HFFc6 (cell line): Measurements from ENCODE around the gene PSMB10. TPM values are rescaled to one million over a fixed set of nuclear protein-coding genes. Genes with fewer than 3 reads are reported as not detected.

ENCODE experiments used
- DNase-seq: peaks from one replicate; pipeline ENCODE4 v3.0.0-alpha.2; 2018
- H3K27ac Mint-ChIP-seq: 2 replicates; pipeline ENCODE4 v1.8.0; 2020; ENCODE audit warnings: mild to moderate bottlenecking, mixed read lengths
- H3K27me3 Mint-ChIP-seq: 2 replicates; pipeline ENCODE4 v1.8.0; 2021; ENCODE audit warnings: mild to moderate bottlenecking, moderate library complexity, mixed read lengths; ENCODE audit not compliant: insufficient read depth
- H3K36me3 Mint-ChIP-seq: 2 replicates; pipeline ENCODE4 v1.8.0; 2021; ENCODE audit warnings: low read depth, mixed read lengths
- H3K4me1 Mint-ChIP-seq: 2 replicates; pipeline ENCODE4 v1.8.0; 2020; ENCODE audit warnings: low read depth, mixed read lengths
- H3K4me3 Mint-ChIP-seq: 2 replicates; pipeline ENCODE4 v1.8.0; 2020; ENCODE audit warnings: mild to moderate bottlenecking, moderate library complexity, mixed read lengths
- H3K9me3 Mint-ChIP-seq: 2 replicates; pipeline ENCODE4 v1.8.0; 2020; ENCODE audit warnings: mild to moderate bottlenecking, mixed read lengths
- CTCF ChIP-seq: fragments of 200-600 bp; sonication (generic); IDR thresholded peaks from 2 replicates; pipeline ENCODE4 v1.5.0; 2021; ENCODE audit warnings: antibody characterized with exemption, mild to moderate bottlenecking
- total RNA-seq, 6 experiments: library from RNA; stranded (reverse); fragmentation: NEBNext Ultra II Directional; extraction: Animal tissue kit (Norgen Biotek cat#: 25700); gene quantifications; 2 replicates in 1 of 6; 3 replicates in 5 of 6; pipeline ENCODE4 v1.2.3, GENCODE V29; 2021

Gene PSMB10
- total RNA-seq, 6 experiments from 2014 or later = 36.3 to 49.7 (median 40.0) TPM

DNA sequence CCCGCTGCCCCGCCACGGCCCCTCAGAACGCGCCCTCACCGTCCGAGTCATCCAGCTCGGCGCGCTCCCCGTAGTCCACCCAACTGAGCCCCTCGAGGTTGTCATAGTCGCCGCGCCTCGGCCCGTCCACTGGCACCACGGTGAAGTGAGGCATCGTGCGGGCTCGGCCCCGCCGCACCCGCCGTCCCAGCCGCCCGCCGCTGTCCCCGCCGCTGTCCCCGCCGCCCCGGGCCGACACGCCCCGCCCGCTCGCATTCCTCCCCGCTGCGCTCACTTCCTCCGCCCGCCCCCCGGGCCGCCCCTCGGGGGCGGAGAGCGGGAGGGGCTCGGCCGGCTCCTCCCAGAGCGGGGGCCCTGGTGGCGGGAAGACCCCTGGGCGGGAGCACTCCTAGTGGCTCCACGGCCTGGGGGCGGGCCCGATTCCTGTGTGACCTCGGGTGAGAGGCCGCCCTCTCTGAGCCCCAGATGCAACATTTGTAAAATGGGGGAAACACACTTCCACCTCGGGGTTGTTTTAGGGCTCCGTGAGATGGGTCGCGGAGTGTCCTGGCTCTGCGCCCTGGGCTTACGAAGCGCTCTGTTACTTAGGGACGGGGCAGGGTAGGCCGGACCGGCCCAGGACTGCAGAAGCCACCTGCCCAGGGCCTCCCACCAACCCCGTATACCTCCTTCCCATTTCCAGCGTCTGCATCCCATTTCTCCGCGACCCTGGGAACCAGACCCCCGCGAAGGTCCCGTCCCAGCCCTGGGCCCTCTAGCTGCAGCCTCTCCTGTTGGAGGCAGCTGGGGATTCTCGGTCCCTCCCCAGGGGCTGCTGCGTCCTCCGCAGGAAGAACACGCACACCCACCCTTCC, 32.0 kb upstream of the PSMB10 start, which contains the start of gene SLC12A4:
SLC12A4 (minus strand) TSS at position 238 of the 854 bp plus-strand sequence; CDS start at position 154, 84 bp downstream.
- no peak for TF ChIP-seq CTCF
- H3K4me1 Mint-ChIP-seq = peaks cover 40% of the 10 kb centered on the region
- peak within 1 kb of the TSS; percentile 100 for H3K4me3 Mint-ChIP-seq
- peak within 1 kb of the TSS; percentile 97 for H3K27ac Mint-ChIP-seq
- no peaks in the 10 kb centered on the region for H3K9me3 Mint-ChIP-seq
- peak; percentile 44 for DNase-seq
- peaks cover 7% of the 10 kb centered on the region; the same call in 1 of the 2 replicates for H3K27me3 Mint-ChIP-seq
- peaks cover 33% of the 10 kb centered on the region for H3K36me3 Mint-ChIP-seq

DNA sequence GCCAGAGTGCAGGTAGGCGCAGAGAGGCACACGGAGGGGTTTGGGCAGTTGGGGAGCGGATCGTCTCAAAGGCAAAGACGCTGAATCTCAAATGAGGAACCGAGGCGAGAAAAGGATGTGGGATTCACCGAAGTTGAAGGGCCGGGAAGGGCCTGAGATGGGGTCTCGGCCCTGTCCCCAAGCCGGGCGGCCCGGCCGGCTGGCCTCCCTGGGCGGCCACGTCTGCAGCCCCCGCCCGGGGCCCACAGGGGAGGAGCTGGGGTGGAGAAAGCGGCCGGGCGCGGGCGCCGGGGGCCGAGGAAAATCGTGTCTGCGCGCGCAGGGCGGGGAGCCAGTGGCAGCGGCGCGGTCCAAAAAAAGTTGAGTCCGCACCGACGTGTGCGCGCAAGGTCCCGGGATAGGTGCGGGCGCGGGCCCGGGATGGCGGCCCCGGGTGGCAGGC, 31.3 kb upstream of the PSMB10 start:
- peak overlapping the region; percentile 97 for H3K27ac Mint-ChIP-seq
- no peak for TF ChIP-seq CTCF
- H3K27me3 Mint-ChIP-seq = peaks cover 6% of the 10 kb centered on the region; the same call in 1 of the 2 replicates
- peaks cover 35% of the 10 kb centered on the region for H3K36me3 Mint-ChIP-seq
- DNase-seq = no peak
- H3K4me3 Mint-ChIP-seq = peak overlapping the region; percentile 100
- peaks cover 42% of the 10 kb centered on the region for H3K4me1 Mint-ChIP-seq
- no peaks in the 10 kb centered on the region for H3K9me3 Mint-ChIP-seq

DNA sequence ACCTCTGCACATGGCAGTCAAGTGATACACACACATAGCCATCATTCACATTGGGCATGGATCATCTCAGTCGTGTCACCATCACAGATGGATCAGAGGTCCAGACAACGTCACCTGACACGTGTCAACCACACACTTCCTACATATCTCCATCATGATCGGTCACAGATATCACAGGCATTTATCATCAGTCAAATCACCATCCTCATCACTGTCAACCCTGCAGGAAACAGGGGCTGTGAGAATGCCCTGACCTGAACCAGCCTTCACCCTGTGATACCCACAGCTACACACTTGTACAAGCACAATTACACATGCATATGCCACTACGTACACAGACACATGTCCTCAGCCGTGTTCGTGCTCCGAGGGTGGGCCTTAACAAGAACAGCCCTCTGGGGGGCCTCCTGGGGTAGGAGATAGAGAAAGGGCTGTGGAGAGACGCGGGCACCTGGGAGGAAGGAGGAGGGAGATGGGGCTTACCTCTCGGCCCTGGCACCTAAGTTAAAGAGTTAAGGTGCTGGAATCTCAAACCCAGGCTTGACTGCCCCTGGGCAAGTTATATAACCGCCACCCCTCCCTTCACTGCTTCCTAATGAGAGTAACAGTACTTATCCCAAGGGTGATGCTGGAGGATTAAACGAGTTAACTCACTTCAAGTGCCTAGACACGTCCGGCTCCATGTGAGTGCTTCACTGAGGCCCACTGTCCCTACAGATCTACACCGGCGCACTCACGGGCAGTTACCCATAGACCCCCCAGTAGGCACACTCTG, 30.7 kb upstream of the PSMB10 start:
- peak overlapping the region; percentile 97 for H3K27ac Mint-ChIP-seq
- H3K9me3 Mint-ChIP-seq = no peaks in the 10 kb centered on the region
- H3K4me3 Mint-ChIP-seq = peak overlapping the region; percentile 100
- peaks cover 41% of the 10 kb centered on the region for H3K36me3 Mint-ChIP-seq
- TF ChIP-seq CTCF = no peak
- peak; percentile 45 for DNase-seq
- H3K4me1 Mint-ChIP-seq = peaks cover 48% of the 10 kb centered on the region
- peaks cover 5% of the 10 kb centered on the region; the same call in 1 of the 2 replicates for H3K27me3 Mint-ChIP-seq

DNA sequence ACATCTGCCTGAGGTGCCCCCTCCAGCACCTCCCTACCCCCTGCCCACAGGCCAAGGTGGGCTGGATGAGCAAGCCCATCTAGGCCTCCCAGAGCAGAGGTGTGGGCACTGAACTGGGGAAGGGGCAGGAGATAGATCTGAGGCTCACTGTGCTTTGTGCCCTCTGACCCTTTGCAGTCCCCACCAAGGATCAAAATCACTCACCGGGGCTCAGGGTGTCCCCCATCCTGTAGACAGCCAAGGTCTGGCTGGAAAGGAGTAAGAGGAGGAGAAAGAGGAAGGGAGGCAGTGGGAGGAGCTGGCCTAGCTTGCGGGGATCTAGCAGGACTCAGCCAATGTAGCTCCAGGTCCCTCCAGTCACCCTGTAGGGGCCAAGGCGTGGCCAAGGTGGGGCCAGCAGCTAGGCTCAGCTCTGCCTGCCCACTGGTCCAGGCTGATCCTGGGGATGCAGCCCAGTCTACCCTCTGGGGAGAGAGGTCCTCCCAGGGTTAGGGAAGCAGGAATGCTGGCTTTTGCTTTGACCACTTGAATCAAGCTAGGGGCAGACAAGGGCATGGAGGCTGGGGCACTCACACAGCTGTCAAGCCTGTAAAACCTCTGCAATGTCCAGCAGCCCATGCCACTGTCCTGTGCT, 30.0 kb upstream of the PSMB10 start:
- TF ChIP-seq CTCF = no peak
- Mint-ChIP-seq H3K9me3 (no peaks in the 10 kb centered on the region), H3K27me3 (peaks cover 5% of the 10 kb centered on the region; the same call in 1 of the 2 replicates), H3K4me3 (peak overlapping the region; percentile 100), H3K27ac (peak overlapping the region; percentile 97), H3K36me3 (peaks cover 42% of the 10 kb centered on the region), H3K4me1 (peaks cover 52% of the 10 kb centered on the region)
- peak; percentile 65 for DNase-seq
